ENCODE measurements around the gene ARHGAP6.
"Not testable (repeated sequence)": the region's sequence is repeated elsewhere in the genome, so short reads cannot be mapped to it uniquely, and the experiment has no call there.

ARHGAP6 gene

GRCh38 chrX:11504234-11504633 lies 161.5 kb downstream of the ARHGAP6 start:
- H3K4me1 ChIP-seq (ENCODE audit: insufficient read depth, poor library complexity, severe bottlenecking): no peaks in the 10 kb centered on the region
- no peaks in the 10 kb centered on the region for H3K9me3 ChIP-seq (ENCODE audit: severe bottlenecking)
- H3K4me3 ChIP-seq (ENCODE audit: severe bottlenecking): no peak overlapping the region
- TF ChIP-seq, protein P1, sequence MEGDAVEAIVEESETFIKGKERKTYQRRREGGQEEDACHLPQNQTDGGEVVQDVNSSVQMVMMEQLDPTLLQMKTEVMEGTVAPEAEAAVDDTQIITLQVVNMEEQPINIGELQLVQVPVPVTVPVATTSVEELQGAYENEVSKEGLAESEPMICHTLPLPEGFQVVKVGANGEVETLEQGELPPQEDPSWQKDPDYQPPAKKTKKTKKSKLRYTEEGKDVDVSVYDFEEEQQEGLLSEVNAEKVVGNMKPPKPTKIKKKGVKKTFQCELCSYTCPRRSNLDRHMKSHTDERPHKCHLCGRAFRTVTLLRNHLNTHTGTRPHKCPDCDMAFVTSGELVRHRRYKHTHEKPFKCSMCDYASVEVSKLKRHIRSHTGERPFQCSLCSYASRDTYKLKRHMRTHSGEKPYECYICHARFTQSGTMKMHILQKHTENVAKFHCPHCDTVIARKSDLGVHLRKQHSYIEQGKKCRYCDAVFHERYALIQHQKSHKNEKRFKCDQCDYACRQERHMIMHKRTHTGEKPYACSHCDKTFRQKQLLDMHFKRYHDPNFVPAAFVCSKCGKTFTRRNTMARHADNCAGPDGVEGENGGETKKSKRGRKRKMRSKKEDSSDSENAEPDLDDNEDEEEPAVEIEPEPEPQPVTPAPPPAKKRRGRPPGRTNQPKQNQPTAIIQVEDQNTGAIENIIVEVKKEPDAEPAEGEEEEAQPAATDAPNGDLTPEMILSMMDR (IDR thresholded peaks at IDR 0.05; ENCODE audit: poor library complexity, severe bottlenecking): no peak
- H3K27ac ChIP-seq (ENCODE audit: poor library complexity, severe bottlenecking): no peak overlapping the region
- ATAC-seq (ENCODE audit: low read depth): no peak
- H3K27me3 ChIP-seq (ENCODE audit: insufficient read depth, poor library complexity, severe bottlenecking): no peaks in the 10 kb centered on the region
- no peaks in the 10 kb centered on the region for H3K36me3 ChIP-seq (ENCODE audit: low read depth)
- no peak for DNase-seq (ENCODE audit: low spot score)

- no peaks in the 10 kb centered on the region for H3K4me1 ChIP-seq (ENCODE audit: insufficient read depth, poor library complexity, severe bottlenecking)
- TF ChIP-seq, protein P1 (IDR thresholded peaks at IDR 0.05; ENCODE audit: poor library complexity, severe bottlenecking): no peak
- no peaks in the 10 kb centered on the region for H3K36me3 ChIP-seq (ENCODE audit: low read depth)
- no peak overlapping the region for H3K4me3 ChIP-seq (ENCODE audit: severe bottlenecking)
- H3K27ac ChIP-seq (ENCODE audit: poor library complexity, severe bottlenecking): no peak overlapping the region
- ATAC-seq (ENCODE audit: low read depth) (no peak), DNase-seq (ENCODE audit: low spot score) (no peak)
- H3K27me3 ChIP-seq (ENCODE audit: insufficient read depth, poor library complexity, severe bottlenecking): no peaks in the 10 kb centered on the region
- H3K9me3 ChIP-seq (ENCODE audit: severe bottlenecking): no peaks in the 10 kb centered on the region
These were observed 166.4 kb downstream of the ARHGAP6 start for GRCh38 chrX:11499076-11500044.

DNA sequence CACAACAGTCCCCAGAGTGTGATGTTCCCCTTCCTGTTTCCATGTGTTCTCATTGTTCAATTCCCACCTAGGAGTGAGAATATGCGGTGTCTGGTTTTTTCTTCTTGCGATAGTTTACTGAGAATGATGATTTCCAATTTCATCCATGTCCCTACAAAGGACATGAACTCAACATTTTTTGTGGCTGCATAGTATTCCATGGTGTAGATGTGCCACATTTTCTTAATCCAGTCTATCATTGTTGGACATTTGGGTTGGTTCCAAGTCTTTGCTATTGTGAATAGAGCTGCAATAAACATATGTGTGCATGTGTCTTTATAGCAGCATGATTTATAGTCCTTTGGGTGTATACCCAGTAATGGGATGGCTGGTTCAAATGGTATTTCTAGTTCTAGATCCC lies 174.3 kb downstream of the ARHGAP6 start:
- not testable (repeated sequence) for H3K4me1 ChIP-seq (ENCODE audit: insufficient read depth, poor library complexity, severe bottlenecking); ATAC-seq (ENCODE audit: low read depth); H3K36me3 ChIP-seq (ENCODE audit: low read depth); H3K4me3 ChIP-seq (ENCODE audit: severe bottlenecking); H3K27ac ChIP-seq (ENCODE audit: poor library complexity, severe bottlenecking); H3K27me3 ChIP-seq (ENCODE audit: insufficient read depth, poor library complexity, severe bottlenecking); H3K9me3 ChIP-seq (ENCODE audit: severe bottlenecking); DNase-seq (ENCODE audit: low spot score)

- Histone ChIP-seq H3K4me3 (ENCODE audit: severe bottlenecking) (no peak overlapping the region), H3K36me3 (ENCODE audit: low read depth) (no peaks in the 10 kb centered on the region), H3K9me3 (ENCODE audit: severe bottlenecking) (no peaks in the 10 kb centered on the region), H3K4me1 (ENCODE audit: insufficient read depth, poor library complexity, severe bottlenecking) (no peaks in the 10 kb centered on the region), H3K27me3 (ENCODE audit: insufficient read depth, poor library complexity, severe bottlenecking) (no peaks in the 10 kb centered on the region), H3K27ac (ENCODE audit: poor library complexity, severe bottlenecking) (no peak overlapping the region)
- TF ChIP-seq, protein P1 (IDR thresholded peaks at IDR 0.05; ENCODE audit: poor library complexity, severe bottlenecking): no peak
- ATAC-seq (ENCODE audit: low read depth) (no peak), DNase-seq (ENCODE audit: low spot score) (no peak)
These were observed 181.4 kb downstream of the ARHGAP6 start for GRCh38 chrX:11484290-11484689.

- H3K4me1 ChIP-seq (ENCODE audit: insufficient read depth, poor library complexity, severe bottlenecking): no peaks in the 10 kb centered on the region
- DNase-seq (ENCODE audit: low spot score) (no peak), ATAC-seq (ENCODE audit: low read depth) (no peak)
- H3K27me3 ChIP-seq (ENCODE audit: insufficient read depth, poor library complexity, severe bottlenecking): no peaks in the 10 kb centered on the region
- no peak overlapping the region for H3K4me3 ChIP-seq (ENCODE audit: severe bottlenecking)
- no peaks in the 10 kb centered on the region for H3K9me3 ChIP-seq (ENCODE audit: severe bottlenecking)
- no peak overlapping the region for H3K27ac ChIP-seq (ENCODE audit: poor library complexity, severe bottlenecking)
- TF ChIP-seq, protein P1 (IDR thresholded peaks at IDR 0.05; ENCODE audit: poor library complexity, severe bottlenecking): no peak
- no peaks in the 10 kb centered on the region for H3K36me3 ChIP-seq (ENCODE audit: low read depth)
These were observed 184.7 kb downstream of the ARHGAP6 start for GRCh38 chrX:11481035-11481434.
